ENCODE data around the gene PRPH. TPM values are rescaled to one million over a fixed set of nuclear protein-coding genes. Genes with fewer than 3 reads are reported as not detected.
"Not testable (repeated sequence)": the region's sequence is repeated elsewhere in the genome, so short reads cannot be mapped to it uniquely, and the experiment has no call there.

PRPH gene
- total RNA-seq, 1 donor from 2014 or later = 0.26 TPM

GRCh38 chr12:49264873-49265792 is 29.8 kb upstream of the PRPH start, which contains the start of gene TUBA1C:
TSS of gene TUBA1C (plus strand) at chr12:49265082. CDS start at chr12:49265182, 100 bp downstream.
- H3K36me3 ChIP-seq (ENCODE audit: control insufficient read depth, insufficient read depth, low read length) = peaks cover 15% of the 10 kb centered on the region
- peak within 1 kb of the TSS; percentile 99 for H3K4me3 ChIP-seq (ENCODE audit: low read depth, low read length)
- no peak for FAIRE-seq
- TF ChIP-seq CTCF (IDR thresholded peaks at IDR 0.05; ENCODE audit: insufficient read depth, low read length, severe bottlenecking) = peak; percentile 2
- DNase-seq (ENCODE audit: low read depth) = peak; percentile 86
- H3K27me3 ChIP-seq (ENCODE audit: control insufficient read depth, insufficient read depth, low read length) = no peaks in the 10 kb centered on the region

GRCh38 chr12:49269191-49269590 is 25.8 kb upstream of the PRPH start:
- H3K27me3 ChIP-seq (ENCODE audit: control insufficient read depth, insufficient read depth, low read length); H3K4me3 ChIP-seq (ENCODE audit: low read depth, low read length); FAIRE-seq: not testable (repeated sequence)
- peaks cover 29% of the 10 kb centered on the region for H3K36me3 ChIP-seq (ENCODE audit: control insufficient read depth, insufficient read depth, low read length)
- peak; percentile 66 for DNase-seq (ENCODE audit: low read depth)

GRCh38 chr12:49272790-49273725 is 21.9 kb upstream of the PRPH start:
- no peak for TF ChIP-seq CTCF (IDR thresholded peaks at IDR 0.05; ENCODE audit: insufficient read depth, low read length, severe bottlenecking)
- FAIRE-seq = no peak

GRCh38 chr12:49273726-49274395 is 21.1 kb upstream of the PRPH start:
- Histone ChIP-seq H3K27me3 (ENCODE audit: control insufficient read depth, insufficient read depth, low read length) (no peaks in the 10 kb centered on the region), H3K4me3 (ENCODE audit: low read depth, low read length) (no peak overlapping the region), H3K36me3 (ENCODE audit: control insufficient read depth, insufficient read depth, low read length) (peaks cover 23% of the 10 kb centered on the region)
- DNase-seq (ENCODE audit: low read depth) (no peak), FAIRE-seq (no peak)
- TF ChIP-seq CTCF (IDR thresholded peaks at IDR 0.05; ENCODE audit: insufficient read depth, low read length, severe bottlenecking) = no peak

More at GRCh38 chr12:49272790-49273725, 21.9 kb upstream of the PRPH start:
- DNase-seq (ENCODE audit: low read depth) = no peak
- Histone ChIP-seq H3K27me3 (ENCODE audit: control insufficient read depth, insufficient read depth, low read length) (no peaks in the 10 kb centered on the region), H3K36me3 (ENCODE audit: control insufficient read depth, insufficient read depth, low read length) (peaks cover 23% of the 10 kb centered on the region), H3K4me3 (ENCODE audit: low read depth, low read length) (no peak overlapping the region)

- H3K36me3 ChIP-seq (ENCODE audit: control insufficient read depth, insufficient read depth, low read length) = peaks cover 19% of the 10 kb centered on the region
- FAIRE-seq (no peak), DNase-seq (ENCODE audit: low read depth) (no peak)
- no peak overlapping the region for H3K4me3 ChIP-seq (ENCODE audit: low read depth, low read length)
- no peak for TF ChIP-seq CTCF (IDR thresholded peaks at IDR 0.05; ENCODE audit: insufficient read depth, low read length, severe bottlenecking)
- H3K27me3 ChIP-seq (ENCODE audit: control insufficient read depth, insufficient read depth, low read length) = no peaks in the 10 kb centered on the region
Observed at GRCh38 chr12:49274396-49275069, 20.4 kb upstream of the PRPH start.

Measured in bronchial epithelial cell (primary cell).